Lower leg skin (tissue), 4 donors: ENCODE results near the gene ABCC2. TPM values are rescaled to one million over a fixed set of nuclear protein-coding genes. Genes with fewer than 3 reads are reported as not detected.

Source experiments
- DNase-seq, 2 donors: peaks; one replicate each; pipeline ENCODE4 v3.0.0-alpha.2; 2019; ENCODE audit warnings: low spot score in 2 of 2
- H3K4me3 ChIP-seq: fragments of 200-600 bp; sonication (generic); 2 replicates; pipeline ENCODE4 v1.5.1; 2017; ENCODE audit warnings: mild to moderate bottlenecking, low read depth; ENCODE audit not compliant: poor library complexity, severe bottlenecking
- POLR2A ChIP-seq, 2 donors: fragments of 450-650 bp; IDR thresholded peaks; one replicate each; pipeline ENCODE4 v1.6.1; 2016 to 2017; ENCODE audit warnings: antibody characterized with exemption in 2 of 2, mild to moderate bottlenecking in 1 of 2, moderate library complexity in 1 of 2
- WGBS, 2 donors: methylation state at CpG; one replicate each; pipeline ENCODE4 v1.1.5; 2018; 5-methylcytosine and 5-hydroxymethylcytosine counted together
- intact Hi-C: fragments of 100-400 bp; cut with DNase I; formaldehyde crosslinking; loops from one replicate; pipeline ENCODE4 v1.15.0; 2023; ENCODE audit warnings: low total_unique reads
- total RNA-seq, 4 donors: library from RNA; depleted of rRNA; stranded (reverse); fragments of >200 nt; gene quantifications; one replicate each; pipeline ENCODE4 v1.1.0, GENCODE V29; 2016
- TF ChIP-seq, protein P1 (sequence below), 3 donors: fragments of 450-650 bp; IDR thresholded peaks; one replicate each; pipeline ENCODE4 v1.5.1; 2016; ENCODE audit warnings: antibody characterized with exemption in 3 of 3, mild to moderate bottlenecking in 3 of 3, moderate library complexity in 2 of 3

Gene ABCC2
- total RNA-seq, 4 donors from 2014 or later, result 0.46 to 2.0 (median 1.9) TPM

DNA sequence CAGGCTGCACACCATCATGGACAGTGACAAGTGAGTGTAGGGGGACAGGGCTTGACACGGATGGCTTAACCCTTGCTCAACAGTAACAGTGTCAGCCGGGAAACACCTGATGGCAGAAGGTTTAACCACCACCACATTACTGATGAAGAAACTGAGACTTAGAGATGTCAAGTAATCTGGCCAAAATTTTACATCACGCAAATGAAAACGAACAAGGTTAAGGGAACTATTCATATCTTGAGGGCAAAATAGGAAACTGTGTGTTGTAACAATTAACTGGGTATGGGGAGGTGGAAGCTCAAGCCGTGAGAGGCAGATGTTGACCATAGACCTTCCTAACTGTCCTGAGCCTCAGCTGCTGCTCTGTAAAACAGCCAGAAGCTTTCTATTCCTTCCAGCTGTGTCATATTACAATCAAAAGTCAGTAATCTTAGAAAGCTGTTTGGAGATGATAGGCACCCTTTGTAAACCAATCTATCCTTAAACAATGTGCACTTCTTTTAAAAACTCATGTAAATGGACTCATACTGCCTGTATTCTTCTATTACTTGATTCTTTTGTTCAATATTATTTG is 68.4 kb downstream of the ABCC2 start:
- no peak for TF ChIP-seq POLR2A (IDR thresholded peaks at IDR 0.05)
- TF ChIP-seq, protein P1, sequence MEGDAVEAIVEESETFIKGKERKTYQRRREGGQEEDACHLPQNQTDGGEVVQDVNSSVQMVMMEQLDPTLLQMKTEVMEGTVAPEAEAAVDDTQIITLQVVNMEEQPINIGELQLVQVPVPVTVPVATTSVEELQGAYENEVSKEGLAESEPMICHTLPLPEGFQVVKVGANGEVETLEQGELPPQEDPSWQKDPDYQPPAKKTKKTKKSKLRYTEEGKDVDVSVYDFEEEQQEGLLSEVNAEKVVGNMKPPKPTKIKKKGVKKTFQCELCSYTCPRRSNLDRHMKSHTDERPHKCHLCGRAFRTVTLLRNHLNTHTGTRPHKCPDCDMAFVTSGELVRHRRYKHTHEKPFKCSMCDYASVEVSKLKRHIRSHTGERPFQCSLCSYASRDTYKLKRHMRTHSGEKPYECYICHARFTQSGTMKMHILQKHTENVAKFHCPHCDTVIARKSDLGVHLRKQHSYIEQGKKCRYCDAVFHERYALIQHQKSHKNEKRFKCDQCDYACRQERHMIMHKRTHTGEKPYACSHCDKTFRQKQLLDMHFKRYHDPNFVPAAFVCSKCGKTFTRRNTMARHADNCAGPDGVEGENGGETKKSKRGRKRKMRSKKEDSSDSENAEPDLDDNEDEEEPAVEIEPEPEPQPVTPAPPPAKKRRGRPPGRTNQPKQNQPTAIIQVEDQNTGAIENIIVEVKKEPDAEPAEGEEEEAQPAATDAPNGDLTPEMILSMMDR (IDR thresholded peaks at IDR 0.05), result no peak
- H3K4me3 ChIP-seq, result no peak overlapping the region
- intact Hi-C loops, result no loop called here
- 57% methylated on average over 5 of the region's 5 CpGs for WGBS, 2 donors
- DNase-seq, result no peak

DNA sequence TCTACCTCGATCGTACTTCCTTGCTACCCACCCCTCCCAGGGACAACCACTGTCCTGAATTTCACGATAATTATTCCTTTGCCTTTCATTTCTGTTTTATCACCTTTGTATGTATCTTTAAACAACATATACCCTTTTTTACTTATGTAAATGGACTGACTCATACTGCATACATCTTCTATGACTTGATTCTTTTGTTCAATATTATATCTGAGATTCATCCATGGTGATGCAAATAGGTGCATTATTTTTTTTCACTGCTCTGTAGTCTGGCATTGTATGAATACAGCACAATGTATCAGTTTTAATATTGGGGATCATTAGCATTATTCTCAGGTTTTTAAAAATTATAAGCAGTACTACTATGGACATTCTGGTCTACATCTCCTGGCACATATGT is 69.4 kb downstream of the ABCC2 start:
- DNase-seq, result no peak
- no peak overlapping the region for H3K4me3 ChIP-seq
- WGBS, 2 donors, result 94 to 97% methylated on average over 3 of the region's 3 CpGs
- intact Hi-C loops, result no loop called here
- no peak for TF ChIP-seq POLR2A (IDR thresholded peaks at IDR 0.05)
- TF ChIP-seq, protein P1 (IDR thresholded peaks at IDR 0.05), result no peak

DNA sequence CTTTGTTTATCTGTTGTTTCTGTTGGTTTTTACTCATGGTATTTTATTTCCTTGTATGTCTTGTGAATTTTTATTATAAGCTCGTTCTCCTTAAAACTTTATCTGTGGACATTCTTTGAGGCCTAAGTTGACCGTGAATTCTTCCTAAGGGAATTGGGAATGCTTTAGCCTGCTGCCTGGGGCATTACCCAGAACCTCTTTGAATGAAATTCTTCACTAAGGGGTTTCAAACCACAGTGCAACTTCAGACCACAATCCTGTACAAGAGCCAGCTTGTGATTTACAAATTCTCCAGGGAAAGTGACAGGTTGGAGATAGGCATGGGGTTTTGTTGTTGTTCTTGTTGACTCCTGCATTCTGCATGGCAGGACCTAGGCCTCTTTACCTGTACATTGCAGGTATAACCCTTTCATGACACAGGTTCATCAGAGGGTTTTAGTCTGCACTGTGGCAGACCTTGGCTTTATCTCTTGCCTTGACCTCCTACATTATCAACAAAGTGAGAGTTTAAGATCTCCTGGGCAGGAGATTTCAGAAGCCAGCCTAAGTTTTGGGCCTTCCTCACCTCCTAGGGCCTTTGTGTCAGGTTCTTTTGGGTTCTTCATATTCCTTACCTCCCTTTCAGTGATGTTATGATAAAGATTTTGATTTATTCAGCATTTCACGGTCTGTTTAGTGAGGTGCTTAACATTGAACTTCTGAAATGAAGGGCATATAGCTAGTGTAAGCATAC is 70.2 kb downstream of the ABCC2 start:
- no peak for DNase-seq
- no peak overlapping the region for H3K4me3 ChIP-seq
- no peak for TF ChIP-seq POLR2A (IDR thresholded peaks at IDR 0.05)
- TF ChIP-seq, protein P1 (IDR thresholded peaks at IDR 0.05), result no peak
- 68 to 89% methylated on average over 3 of the region's 3 CpGs for WGBS, 2 donors
- intact Hi-C loops, result no loop called here

DNA sequence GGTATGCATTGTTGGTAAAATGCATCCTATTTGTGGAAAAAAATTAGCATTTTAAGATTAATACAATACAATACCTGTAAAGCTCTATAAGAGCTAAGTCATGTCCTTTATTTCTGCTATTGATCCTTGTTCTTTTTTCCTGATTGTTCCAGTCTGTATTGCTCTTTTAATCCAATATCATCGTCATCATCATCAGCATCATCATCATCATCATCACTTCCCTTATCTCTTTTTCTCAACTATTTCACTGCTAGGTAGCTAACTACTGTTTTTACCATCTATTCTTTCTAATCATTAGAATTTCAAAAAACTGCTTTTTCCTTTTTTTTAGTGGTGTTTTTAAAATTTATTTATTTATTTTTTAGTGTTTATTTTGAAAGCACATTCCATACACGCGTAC is 71.2 kb downstream of the ABCC2 start:
- intact Hi-C loops, result no loop called here
- no peak overlapping the region for H3K4me3 ChIP-seq
- DNase-seq, result no peak
- WGBS, 2 donors, result 84 to 89% methylated on average over 3 of the region's 3 CpGs
- TF ChIP-seq, protein P1 (IDR thresholded peaks at IDR 0.05), result no peak
- TF ChIP-seq POLR2A (IDR thresholded peaks at IDR 0.05), result no peak

DNA sequence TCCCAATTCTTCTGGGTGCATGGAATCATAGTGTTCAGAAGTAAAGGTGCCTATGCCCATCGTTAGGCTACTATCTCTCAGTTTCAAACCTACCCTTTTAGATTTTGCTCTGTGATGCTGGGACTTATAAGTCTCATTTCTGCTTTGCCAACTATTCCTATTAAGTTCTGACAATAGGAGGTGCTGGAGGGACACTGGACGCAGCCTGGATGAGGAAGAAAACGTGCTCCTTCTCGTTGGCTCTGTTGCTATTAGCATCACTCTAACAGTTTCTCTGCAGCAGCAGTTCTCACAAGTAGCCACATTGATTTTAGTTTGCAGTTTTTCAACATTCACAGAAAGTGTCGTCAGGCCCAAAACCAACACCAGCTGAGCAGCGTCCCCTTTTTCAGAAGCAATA is 72.4 kb downstream of the ABCC2 start:
- intact Hi-C loops, result no loop called here
- WGBS, 2 donors, result 50 to 51% methylated on average over 6 of the region's 6 CpGs
- no peak for DNase-seq
- TF ChIP-seq, protein P1 (IDR thresholded peaks at IDR 0.05), result no peak
- TF ChIP-seq POLR2A (IDR thresholded peaks at IDR 0.05), result no peak
- no peak overlapping the region for H3K4me3 ChIP-seq
